GM23338 (cell line): ENCODE results near the gene MAP3K14. TPM values are rescaled to one million over a fixed set of nuclear protein-coding genes. Genes with fewer than 3 reads are reported as not detected.

Source experiments
- ATAC-seq: fragments of 200-7000 bp; cut with Tn5 transposase; 3 replicates; pipeline ENCODE4 v1.9.1; 2020
- DNase-seq: peaks from one replicate; pipeline ENCODE4 v3.0.0-alpha.2; 2015; ENCODE audit warnings: low spot score
- H2AFZ ChIP-seq: fragments of 200-600 bp; sonication (generic); 2 replicates; pipeline ENCODE4 v1.8.0; 2016; ENCODE audit warnings: antibody characterized with exemption, mild to moderate bottlenecking, moderate library complexity
- H3F3A ChIP-seq: fragments of 200-600 bp; sonication (generic); replicated peaks from 2 replicates; pipeline ENCODE4 v1.8.0; 2017; ENCODE audit warnings: antibody characterized with exemption, mixed run types, low read depth
- H3K27ac ChIP-seq: fragments of 200-600 bp; sonication (generic); 2 replicates; pipeline ENCODE4 v1.6.1; 2016; ENCODE audit warnings: low read depth
- H3K27me3 ChIP-seq: fragments of 200-600 bp; sonication (generic); 2 replicates; pipeline ENCODE4 v1.8.0; 2016; ENCODE audit warnings: mild to moderate bottlenecking, mixed run types, moderate library complexity; ENCODE audit not compliant: insufficient read depth
- H3K36me3 ChIP-seq: fragments of 200-600 bp; sonication (generic); 2 replicates; pipeline ENCODE4 v1.8.0; 2016; ENCODE audit warnings: mild to moderate bottlenecking; ENCODE audit not compliant: insufficient read depth
- H3K4me1 ChIP-seq: fragments of 200-600 bp; sonication (generic); 2 replicates; pipeline ENCODE4 v1.8.0; 2016; ENCODE audit warnings: mild to moderate bottlenecking, moderate library complexity; ENCODE audit not compliant: insufficient read depth
- H3K4me2 ChIP-seq: fragments of 200-600 bp; sonication (generic); 2 replicates; pipeline ENCODE4 v1.7.1; 2017; ENCODE audit warnings: mixed run types
- H3K4me3 ChIP-seq: fragments of 200-600 bp; sonication (generic); 2 replicates; pipeline ENCODE4 v1.6.1; 2016; ENCODE audit warnings: mixed run types
- H3K79me2 ChIP-seq: fragments of 200-600 bp; sonication (generic); replicated peaks from 2 replicates; pipeline ENCODE4 v1.8.0; 2017; ENCODE audit warnings: mild to moderate bottlenecking; ENCODE audit not compliant: insufficient read depth
- H3K9me2 ChIP-seq: fragments of 200-600 bp; sonication (generic); 2 replicates; pipeline ENCODE4 v1.8.0; 2017; ENCODE audit not compliant: insufficient read depth
- H4K20me1 ChIP-seq: fragments of 200-600 bp; sonication (generic); replicated peaks from 2 replicates; pipeline ENCODE4 v1.8.0; 2017; ENCODE audit warnings: mild to moderate bottlenecking; ENCODE audit not compliant: insufficient read depth
- H3K27ac Mint-ChIP-seq: 2 replicates; pipeline ENCODE4 v1.8.0; 2020; ENCODE audit warnings: inconsistent platforms, mild to moderate bottlenecking, moderate library complexity, mixed read lengths
- H3K27me3 Mint-ChIP-seq: 3 replicates; pipeline ENCODE4 v1.8.0; 2022; ENCODE audit warnings: low read depth, mild to moderate bottlenecking, moderate library complexity, mixed read lengths, inconsistent platforms; ENCODE audit not compliant: insufficient read depth, poor library complexity
- H3K36me3 Mint-ChIP-seq: 3 replicates; pipeline ENCODE4 v1.8.0; 2021; ENCODE audit warnings: low read depth, mild to moderate bottlenecking, inconsistent platforms, moderate library complexity, mixed read lengths
- H3K4me1 Mint-ChIP-seq: 3 replicates; pipeline ENCODE4 v1.8.0; 2020; ENCODE audit warnings: mild to moderate bottlenecking, inconsistent platforms, mixed read lengths
- H3K4me3 Mint-ChIP-seq: 3 replicates; pipeline ENCODE4 v1.8.0; 2021; ENCODE audit warnings: moderate library complexity, mild to moderate bottlenecking, inconsistent platforms, mixed read lengths
- H3K9me3 Mint-ChIP-seq: 3 replicates; pipeline ENCODE4 v1.8.0; 2020; ENCODE audit warnings: moderate library complexity, mild to moderate bottlenecking, inconsistent platforms, mixed read lengths
- CREB1 ChIP-seq: fragments of 250-450 bp; sonication (Bioruptor Pico); IDR thresholded peaks from 2 replicates; pipeline ENCODE4 v1.5.0; 2020; ENCODE audit warnings: low read depth, mild to moderate bottlenecking, moderate library complexity
- EZH2 ChIP-seq: fragments of 200-600 bp; sonication (generic); IDR thresholded peaks from one replicate; pipeline ENCODE4 v1.8.0; 2017; ENCODE audit warnings: antibody characterized with exemption, mild to moderate bottlenecking, low read depth; ENCODE audit not compliant: unreplicated experiment
- EZH2phosphoT487 ChIP-seq: fragments of 200-600 bp; sonication (generic); IDR thresholded peaks from one replicate; pipeline ENCODE4 v1.8.1; 2018; ENCODE audit warnings: antibody characterized with exemption; ENCODE audit not compliant: unreplicated experiment
- JUNB ChIP-seq: IDR thresholded peaks from one replicate; pipeline ENCODE4 v1.6.1; 2016; ENCODE audit warnings: antibody characterized with exemption; ENCODE audit not compliant: unreplicated experiment
- NANOG ChIP-seq: IDR thresholded peaks from 2 replicates; pipeline ENCODE4 v1.6.1; 2016; ENCODE audit warnings: antibody characterized with exemption, borderline replicate concordance
- POLR2AphosphoS5 ChIP-seq: IDR thresholded peaks from 2 replicates; pipeline ENCODE4 v1.6.1; 2016; ENCODE audit warnings: antibody characterized with exemption, low read depth
- STAT1 ChIP-seq: IDR thresholded peaks from one replicate; pipeline ENCODE4 v1.6.1; 2016; ENCODE audit warnings: antibody characterized with exemption; ENCODE audit not compliant: unreplicated experiment
- ZNF331 ChIP-seq: fragments of 250-450 bp; sonication (Bioruptor Pico); IDR thresholded peaks from 2 replicates; pipeline ENCODE4 v1.5.0; 2020; ENCODE audit warnings: low read depth, mild to moderate bottlenecking, moderate library complexity
- polyA plus RNA-seq: library from polyadenylated mRNA; unstranded; fragments of >200 nt; fragmentation: Nextera tagmentation; extraction: Ambion mirVana; gene quantifications from 2 replicates; pipeline ENCODE4 v1.2.1, GENCODE V29; 2016
- total RNA-seq: library from RNA; depleted of rRNA; stranded (reverse); fragments of >200 nt; shearing (Covaris generic); gene quantifications from 2 replicates; pipeline ENCODE4 v1.2.3, GENCODE V29; 2014
- TF ChIP-seq, protein P1 (sequence below), 2 experiments: fragments of 200-600 bp in 1 of 2; sonication (generic) in 1 of 2; conservative IDR thresholded peaks; 2 replicates each; pipeline versions ENCODE4 v1.5.1 to v1.6.1; 2016 to 2017; ENCODE audit warnings: antibody characterized with exemption in 2 of 2, low read depth in 2 of 2, mild to moderate bottlenecking in 2 of 2, moderate library complexity in 1 of 2
- TF ChIP-seq, protein P2 (sequence below): fragments of 250-450 bp; sonication (Bioruptor Pico); IDR thresholded peaks from 2 replicates; pipeline ENCODE4 v1.5.0; 2020; ENCODE audit warnings: mild to moderate bottlenecking, moderate library complexity
- TF ChIP-seq, protein P3 (sequence below): IDR thresholded peaks from one replicate; pipeline ENCODE4 v1.6.1; 2018; ENCODE audit warnings: antibody characterized with exemption; ENCODE audit not compliant: unreplicated experiment
- TF ChIP-seq, protein P4 (sequence below): IDR thresholded peaks from 2 replicates; pipeline ENCODE4 v1.6.1; 2016; ENCODE audit warnings: antibody characterized with exemption

The MAP3K14 gene
- total and polyA plus RNA-seq, 2 experiments from 2014 or later: 1.3 to 4.9 TPM

DNA sequence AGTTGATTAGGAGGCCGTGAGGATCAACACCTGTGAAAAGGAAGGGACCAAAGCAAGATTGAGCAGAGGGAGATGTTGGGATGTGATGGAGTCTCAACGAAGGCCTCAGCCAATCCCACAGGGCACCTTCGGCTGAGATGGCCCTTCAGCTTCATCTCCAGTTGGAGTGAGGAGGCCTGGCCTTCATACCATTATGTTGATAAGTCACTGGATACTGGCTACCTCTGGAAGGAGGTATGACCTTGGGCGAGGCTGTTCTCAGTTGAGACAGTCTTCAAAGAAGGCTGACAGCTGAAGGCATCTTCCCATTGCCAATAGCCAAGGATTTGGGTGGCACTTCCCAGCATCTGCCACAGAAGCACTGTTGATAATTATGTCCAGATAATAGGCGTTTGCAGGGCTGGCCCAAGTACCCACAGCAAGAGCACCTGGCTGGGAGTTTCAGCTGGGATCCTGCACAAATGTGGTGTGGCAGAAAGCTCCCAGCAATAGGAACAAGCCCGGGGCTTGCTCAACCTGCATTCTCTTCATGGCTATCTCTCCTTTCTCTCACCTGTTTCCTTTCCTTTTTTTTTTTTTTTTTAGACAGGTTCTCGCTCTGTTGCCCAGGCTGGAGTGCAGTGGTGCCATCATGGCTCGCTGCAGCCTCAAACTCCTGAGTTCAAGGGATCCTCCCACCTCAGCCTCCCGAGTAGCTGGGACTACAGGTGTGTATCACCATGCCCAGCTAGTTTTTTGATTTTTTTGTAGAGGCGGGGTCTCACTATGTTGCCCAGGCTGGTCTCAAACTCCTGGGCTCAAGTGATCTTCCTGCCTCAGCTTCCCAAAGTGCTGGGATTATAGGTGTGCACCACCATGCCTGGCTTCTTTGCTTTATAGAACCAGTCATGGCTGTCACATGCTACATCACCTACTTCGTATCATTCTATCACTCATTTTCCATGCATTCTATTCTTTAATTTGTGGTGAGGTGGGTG lies 18.2 kb upstream of the MAP3K14 start:
- ATAC-seq: no peak
- no peaks in the 10 kb centered on the region for H3K4me1 ChIP-seq
- no peaks in the 10 kb centered on the region for H3K79me2 ChIP-seq
- H3K4me1 Mint-ChIP-seq: peaks cover 13% of the 10 kb centered on the region
- no peak for DNase-seq
- no peaks in the 10 kb centered on the region for H3F3A ChIP-seq
- H3K4me3 ChIP-seq: no peak overlapping the region
- H3K27me3 Mint-ChIP-seq: peaks cover 24% of the 10 kb centered on the region
- no peak overlapping the region for H2AFZ ChIP-seq
- H3K27me3 ChIP-seq: peaks cover 17% of the 10 kb centered on the region; the same call in 1 of the 2 replicates
- H4K20me1 ChIP-seq: no peaks in the 10 kb centered on the region
- no peak overlapping the region; the same call in 2 of the 3 replicates for H3K4me3 Mint-ChIP-seq
- no peaks in the 10 kb centered on the region for H3K36me3 Mint-ChIP-seq
- TF ChIP-seq CREB1 (CRISPR knock-in tag) (no peak), EZH2 (no peak), NANOG (no peak), EZH2phosphoT487 (no peak), STAT1 (no peak), ZNF331 (CRISPR knock-in tag) (no peak), JUNB (no peak), POLR2AphosphoS5 (no peak)
- TF ChIP-seq, protein P1, sequence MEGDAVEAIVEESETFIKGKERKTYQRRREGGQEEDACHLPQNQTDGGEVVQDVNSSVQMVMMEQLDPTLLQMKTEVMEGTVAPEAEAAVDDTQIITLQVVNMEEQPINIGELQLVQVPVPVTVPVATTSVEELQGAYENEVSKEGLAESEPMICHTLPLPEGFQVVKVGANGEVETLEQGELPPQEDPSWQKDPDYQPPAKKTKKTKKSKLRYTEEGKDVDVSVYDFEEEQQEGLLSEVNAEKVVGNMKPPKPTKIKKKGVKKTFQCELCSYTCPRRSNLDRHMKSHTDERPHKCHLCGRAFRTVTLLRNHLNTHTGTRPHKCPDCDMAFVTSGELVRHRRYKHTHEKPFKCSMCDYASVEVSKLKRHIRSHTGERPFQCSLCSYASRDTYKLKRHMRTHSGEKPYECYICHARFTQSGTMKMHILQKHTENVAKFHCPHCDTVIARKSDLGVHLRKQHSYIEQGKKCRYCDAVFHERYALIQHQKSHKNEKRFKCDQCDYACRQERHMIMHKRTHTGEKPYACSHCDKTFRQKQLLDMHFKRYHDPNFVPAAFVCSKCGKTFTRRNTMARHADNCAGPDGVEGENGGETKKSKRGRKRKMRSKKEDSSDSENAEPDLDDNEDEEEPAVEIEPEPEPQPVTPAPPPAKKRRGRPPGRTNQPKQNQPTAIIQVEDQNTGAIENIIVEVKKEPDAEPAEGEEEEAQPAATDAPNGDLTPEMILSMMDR (conservative IDR thresholded peaks at IDR 0.05; ENCODE audit: low read depth in 2 of 2): no peak
- TF ChIP-seq, protein P2, sequence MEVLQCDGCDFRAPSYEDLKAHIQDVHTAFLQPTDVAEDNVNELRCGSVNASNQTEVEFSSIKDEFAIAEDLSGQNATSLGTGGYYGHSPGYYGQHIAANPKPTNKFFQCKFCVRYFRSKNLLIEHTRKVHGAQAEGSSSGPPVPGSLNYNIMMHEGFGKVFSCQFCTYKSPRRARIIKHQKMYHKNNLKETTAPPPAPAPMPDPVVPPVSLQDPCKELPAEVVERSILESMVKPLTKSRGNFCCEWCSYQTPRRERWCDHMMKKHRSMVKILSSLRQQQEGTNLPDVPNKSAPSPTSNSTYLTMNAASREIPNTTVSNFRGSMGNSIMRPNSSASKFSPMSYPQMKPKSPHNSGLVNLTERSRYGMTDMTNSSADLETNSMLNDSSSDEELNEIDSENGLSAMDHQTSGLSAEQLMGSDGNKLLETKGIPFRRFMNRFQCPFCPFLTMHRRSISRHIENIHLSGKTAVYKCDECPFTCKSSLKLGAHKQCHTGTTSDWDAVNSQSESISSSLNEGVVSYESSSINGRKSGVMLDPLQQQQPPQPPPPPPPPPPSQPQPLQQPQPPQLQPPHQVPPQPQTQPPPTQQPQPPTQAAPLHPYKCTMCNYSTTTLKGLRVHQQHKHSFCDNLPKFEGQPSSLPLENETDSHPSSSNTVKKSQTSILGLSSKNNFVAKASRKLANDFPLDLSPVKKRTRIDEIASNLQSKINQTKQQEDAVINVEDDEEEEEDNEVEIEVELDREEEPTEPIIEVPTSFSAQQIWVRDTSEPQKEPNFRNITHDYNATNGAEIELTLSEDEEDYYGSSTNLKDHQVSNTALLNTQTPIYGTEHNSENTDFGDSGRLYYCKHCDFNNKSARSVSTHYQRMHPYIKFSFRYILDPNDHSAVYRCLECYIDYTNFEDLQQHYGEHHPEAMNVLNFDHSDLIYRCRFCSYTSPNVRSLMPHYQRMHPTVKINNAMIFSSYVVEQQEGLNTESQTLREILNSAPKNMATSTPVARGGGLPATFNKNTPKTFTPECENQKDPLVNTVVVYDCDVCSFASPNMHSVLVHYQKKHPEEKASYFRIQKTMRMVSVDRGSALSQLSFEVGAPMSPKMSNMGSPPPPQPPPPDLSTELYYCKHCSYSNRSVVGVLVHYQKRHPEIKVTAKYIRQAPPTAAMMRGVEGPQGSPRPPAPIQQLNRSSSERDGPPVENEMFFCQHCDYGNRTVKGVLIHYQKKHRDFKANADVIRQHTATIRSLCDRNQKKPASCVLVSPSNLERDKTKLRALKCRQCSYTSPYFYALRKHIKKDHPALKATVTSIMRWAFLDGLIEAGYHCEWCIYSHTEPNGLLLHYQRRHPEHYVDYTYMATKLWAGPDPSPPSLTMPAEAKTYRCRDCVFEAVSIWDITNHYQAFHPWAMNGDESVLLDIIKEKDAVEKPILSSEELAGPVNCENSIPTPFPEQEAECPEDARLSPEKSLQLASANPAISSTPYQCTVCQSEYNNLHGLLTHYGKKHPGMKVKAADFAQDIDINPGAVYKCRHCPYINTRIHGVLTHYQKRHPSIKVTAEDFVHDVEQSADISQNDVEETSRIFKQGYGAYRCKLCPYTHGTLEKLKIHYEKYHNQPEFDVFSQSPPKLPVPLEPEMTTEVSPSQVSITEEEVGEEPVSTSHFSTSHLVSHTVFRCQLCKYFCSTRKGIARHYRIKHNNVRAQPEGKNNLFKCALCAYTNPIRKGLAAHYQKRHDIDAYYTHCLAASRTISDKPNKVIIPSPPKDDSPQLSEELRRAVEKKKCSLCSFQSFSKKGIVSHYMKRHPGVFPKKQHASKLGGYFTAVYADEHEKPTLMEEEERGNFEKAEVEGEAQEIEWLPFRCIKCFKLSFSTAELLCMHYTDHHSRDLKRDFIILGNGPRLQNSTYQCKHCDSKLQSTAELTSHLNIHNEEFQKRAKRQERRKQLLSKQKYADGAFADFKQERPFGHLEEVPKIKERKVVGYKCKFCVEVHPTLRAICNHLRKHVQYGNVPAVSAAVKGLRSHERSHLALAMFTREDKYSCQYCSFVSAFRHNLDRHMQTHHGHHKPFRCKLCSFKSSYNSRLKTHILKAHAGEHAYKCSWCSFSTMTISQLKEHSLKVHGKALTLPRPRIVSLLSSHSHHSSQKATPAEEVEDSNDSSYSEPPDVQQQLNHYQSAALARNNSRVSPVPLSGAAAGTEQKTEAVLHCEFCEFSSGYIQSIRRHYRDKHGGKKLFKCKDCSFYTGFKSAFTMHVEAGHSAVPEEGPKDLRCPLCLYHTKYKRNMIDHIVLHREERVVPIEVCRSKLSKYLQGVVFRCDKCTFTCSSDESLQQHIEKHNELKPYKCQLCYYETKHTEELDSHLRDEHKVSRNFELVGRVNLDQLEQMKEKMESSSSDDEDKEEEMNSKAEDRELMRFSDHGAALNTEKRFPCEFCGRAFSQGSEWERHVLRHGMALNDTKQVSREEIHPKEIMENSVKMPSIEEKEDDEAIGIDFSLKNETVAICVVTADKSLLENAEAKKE: no peak
- TF ChIP-seq, protein P3, sequence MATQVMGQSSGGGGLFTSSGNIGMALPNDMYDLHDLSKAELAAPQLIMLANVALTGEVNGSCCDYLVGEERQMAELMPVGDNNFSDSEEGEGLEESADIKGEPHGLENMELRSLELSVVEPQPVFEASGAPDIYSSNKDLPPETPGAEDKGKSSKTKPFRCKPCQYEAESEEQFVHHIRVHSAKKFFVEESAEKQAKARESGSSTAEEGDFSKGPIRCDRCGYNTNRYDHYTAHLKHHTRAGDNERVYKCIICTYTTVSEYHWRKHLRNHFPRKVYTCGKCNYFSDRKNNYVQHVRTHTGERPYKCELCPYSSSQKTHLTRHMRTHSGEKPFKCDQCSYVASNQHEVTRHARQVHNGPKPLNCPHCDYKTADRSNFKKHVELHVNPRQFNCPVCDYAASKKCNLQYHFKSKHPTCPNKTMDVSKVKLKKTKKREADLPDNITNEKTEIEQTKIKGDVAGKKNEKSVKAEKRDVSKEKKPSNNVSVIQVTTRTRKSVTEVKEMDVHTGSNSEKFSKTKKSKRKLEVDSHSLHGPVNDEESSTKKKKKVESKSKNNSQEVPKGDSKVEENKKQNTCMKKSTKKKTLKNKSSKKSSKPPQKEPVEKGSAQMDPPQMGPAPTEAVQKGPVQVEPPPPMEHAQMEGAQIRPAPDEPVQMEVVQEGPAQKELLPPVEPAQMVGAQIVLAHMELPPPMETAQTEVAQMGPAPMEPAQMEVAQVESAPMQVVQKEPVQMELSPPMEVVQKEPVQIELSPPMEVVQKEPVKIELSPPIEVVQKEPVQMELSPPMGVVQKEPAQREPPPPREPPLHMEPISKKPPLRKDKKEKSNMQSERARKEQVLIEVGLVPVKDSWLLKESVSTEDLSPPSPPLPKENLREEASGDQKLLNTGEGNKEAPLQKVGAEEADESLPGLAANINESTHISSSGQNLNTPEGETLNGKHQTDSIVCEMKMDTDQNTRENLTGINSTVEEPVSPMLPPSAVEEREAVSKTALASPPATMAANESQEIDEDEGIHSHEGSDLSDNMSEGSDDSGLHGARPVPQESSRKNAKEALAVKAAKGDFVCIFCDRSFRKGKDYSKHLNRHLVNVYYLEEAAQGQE: no peak
- TF ChIP-seq, protein P4, sequence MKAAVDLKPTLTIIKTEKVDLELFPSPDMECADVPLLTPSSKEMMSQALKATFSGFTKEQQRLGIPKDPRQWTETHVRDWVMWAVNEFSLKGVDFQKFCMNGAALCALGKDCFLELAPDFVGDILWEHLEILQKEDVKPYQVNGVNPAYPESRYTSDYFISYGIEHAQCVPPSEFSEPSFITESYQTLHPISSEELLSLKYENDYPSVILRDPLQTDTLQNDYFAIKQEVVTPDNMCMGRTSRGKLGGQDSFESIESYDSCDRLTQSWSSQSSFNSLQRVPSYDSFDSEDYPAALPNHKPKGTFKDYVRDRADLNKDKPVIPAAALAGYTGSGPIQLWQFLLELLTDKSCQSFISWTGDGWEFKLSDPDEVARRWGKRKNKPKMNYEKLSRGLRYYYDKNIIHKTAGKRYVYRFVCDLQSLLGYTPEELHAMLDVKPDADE: no peak
- no peaks in the 10 kb centered on the region; the same call in 2 of the 3 replicates for H3K9me3 Mint-ChIP-seq
- H3K4me2 ChIP-seq: no peak overlapping the region
- H3K36me3 ChIP-seq: no peaks in the 10 kb centered on the region
- no peaks in the 10 kb centered on the region for H3K9me2 ChIP-seq
- H3K27ac ChIP-seq: no peak overlapping the region
- no peak overlapping the region for H3K27ac Mint-ChIP-seq
